A549 treated with AZD2906 at 1 μM for 4 hours (cell line): ENCODE measurements around the gene MLEC. TPM values are rescaled to one million over a fixed set of nuclear protein-coding genes. Genes with fewer than 3 reads are reported as not detected.

Source experiments
- total RNA-seq: library from RNA; stranded (reverse); fragments of 200-300 nt; extraction: Qiagen RNA extraction; gene quantifications from 5 replicates; pipeline ENCODE4 v1.2.3, GENCODE V29; 2022

Gene MLEC
- total RNA-seq = 72.1 to 89.7 TPM (median 79.4 TPM) in 5 replicates

GRCh38 chr12:120686690-120687577 is at the start of gene MLEC:
MLEC (plus strand) TSS chr12:120687149; CDS start chr12:120687297, 148 bp downstream.

GRCh38 chr12:120639771-120640721 is 46.9 kb upstream of the MLEC start, which contains the start of gene CABP1:
CABP1 (plus strand) TSS chr12:120640626; CDS start chr12:120640686, 60 bp downstream.

DNA sequence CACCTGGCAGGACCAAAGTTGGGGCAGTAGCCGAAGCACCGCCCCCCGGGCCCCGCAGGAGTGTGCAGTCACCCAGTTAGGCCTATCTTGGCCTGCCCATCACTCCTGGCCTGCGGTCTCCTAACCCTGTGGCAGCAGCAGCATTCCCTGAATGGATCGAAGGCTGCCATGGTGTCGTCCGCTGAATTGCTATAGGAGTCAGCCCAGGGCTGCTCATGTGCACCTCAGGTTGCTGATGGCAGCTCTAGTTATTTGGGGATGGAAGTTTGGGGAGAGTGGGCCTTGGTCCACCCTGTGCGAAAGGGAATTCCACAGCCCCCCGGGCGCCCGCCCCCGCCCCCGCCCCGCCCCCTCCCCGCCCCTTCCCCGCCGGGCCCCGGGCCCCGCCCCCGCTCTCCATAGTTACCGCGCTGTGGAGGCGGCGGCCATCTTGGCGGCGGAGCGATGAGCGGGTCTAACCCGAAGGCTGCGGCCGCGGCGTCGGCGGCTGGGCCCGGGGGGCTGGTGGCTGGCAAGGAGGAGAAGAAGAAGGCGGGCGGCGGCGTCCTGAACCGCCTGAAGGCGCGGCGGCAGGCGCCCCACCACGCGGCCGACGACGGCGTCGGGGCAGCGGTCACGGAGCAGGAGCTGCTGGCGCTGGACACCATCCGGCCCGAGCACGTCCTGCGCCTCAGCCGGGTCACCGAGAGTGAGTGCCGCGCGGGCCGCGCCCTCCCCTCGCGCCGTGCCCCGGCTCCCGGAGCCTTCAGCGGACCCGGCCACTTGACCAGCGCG is 23.3 kb downstream of the MLEC start, which contains the start of gene UNC119B:
UNC119B (plus strand) TSS at position 428 of the 774 bp plus-strand sequence; CDS start at position 445, 17 bp downstream.

DNA sequence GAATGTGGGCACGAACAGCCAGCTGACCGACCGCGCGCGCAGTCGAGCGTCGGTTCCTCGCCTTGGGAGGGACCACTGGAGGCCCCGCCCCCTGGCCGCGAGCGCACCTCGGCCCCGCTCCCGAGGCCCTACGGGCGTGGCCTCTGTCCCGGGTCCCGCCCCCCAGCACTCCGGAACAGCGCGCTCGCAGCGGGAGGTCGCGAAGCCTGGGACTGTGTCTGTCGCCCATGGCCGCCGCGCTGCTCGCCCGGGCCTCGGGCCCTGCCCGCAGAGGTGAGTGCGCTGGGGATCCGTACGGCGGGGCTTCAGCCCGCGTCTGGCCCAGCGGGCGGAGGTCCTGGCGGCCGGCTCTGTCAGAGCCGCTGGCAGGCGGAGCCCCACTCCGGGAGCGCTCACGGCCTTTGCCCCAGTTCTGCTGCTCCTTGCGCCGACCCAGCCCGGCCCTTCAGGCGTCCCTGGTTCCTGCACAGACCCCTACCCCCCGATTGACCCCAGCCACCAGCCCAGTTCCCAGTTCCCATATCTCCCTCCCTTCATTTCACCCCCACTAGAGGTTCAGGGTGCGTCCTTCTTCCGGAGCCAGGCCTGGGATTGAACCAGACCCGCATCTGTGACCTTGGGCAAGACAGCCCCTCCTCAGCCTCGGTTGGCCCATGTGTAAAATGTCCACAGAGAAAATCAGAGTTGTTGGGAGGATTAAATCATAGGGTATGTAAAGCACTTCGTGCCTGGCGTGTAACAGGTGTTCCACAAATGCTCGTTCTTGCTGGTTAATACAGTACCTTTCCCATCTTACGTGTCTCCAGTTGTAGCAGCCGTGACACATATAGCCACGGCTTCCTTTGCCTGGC is 38.9 kb downstream of the MLEC start, which contains the start of gene ACADS:
ACADS (plus strand) TSS at position 168 of the 851 bp plus-strand sequence; CDS start at position 228, 60 bp downstream.

Other genes starting within 250 kb of the MLEC start
- 674 to 853 TPM (median 841 TPM) in 5 replicates for gene COX6A1, start 249.0 kb upstream of the MLEC start, total RNA-seq
- 66.8 to 81.2 TPM (median 71.7 TPM) in 5 replicates for gene TRIAP1, start 240.8 kb upstream of the MLEC start, total RNA-seq
- gene GATC, start 240.7 kb upstream of the MLEC start, total RNA-seq = 20.6 to 23.9 TPM (median 22.8 TPM) in 5 replicates
- gene SRSF9, start 217.4 kb upstream of the MLEC start, total RNA-seq = 169 to 220 TPM (median 215 TPM) in 5 replicates
- 572 to 625 TPM (median 592 TPM) in 5 replicates for gene DYNLL1, start 191.0 kb upstream of the MLEC start, total RNA-seq
- 26.3 to 29.4 TPM (median 27.7 TPM) in 5 replicates for gene COQ5, start 158.0 kb upstream of the MLEC start, total RNA-seq
- gene RNF10, start 152.8 kb upstream of the MLEC start, total RNA-seq = 86.9 to 105 TPM (median 96.6 TPM) in 5 replicates
- gene POP5, start 105.7 kb upstream of the MLEC start, total RNA-seq = 47.9 to 53.2 TPM (median 49.9 TPM) in 5 replicates
- 0.15 to 0.40 TPM (median 0.25 TPM) in 5 replicates for gene CABP1, start 46.5 kb upstream of the MLEC start, total RNA-seq
- 24.3 to 27.1 TPM (median 25.7 TPM) in 5 replicates for gene UNC119B, start 23.3 kb downstream of the MLEC start, total RNA-seq
- gene ACADS, start 38.7 kb downstream of the MLEC start, total RNA-seq = 9.9 to 12.0 TPM (median 11.7 TPM) in 5 replicates
- 45.2 to 55.1 TPM (median 53.5 TPM) in 5 replicates for gene SPPL3, start 217.2 kb downstream of the MLEC start, total RNA-seq